ENCODE results near the gene ITFG1. TPM values are rescaled to one million over a fixed set of nuclear protein-coding genes. Genes with fewer than 3 reads are reported as not detected.

The ITFG1 gene
- total RNA-seq, 4 donors from 2014 or later: 40.7 to 54.0 (median 45.2) TPM

DNA sequence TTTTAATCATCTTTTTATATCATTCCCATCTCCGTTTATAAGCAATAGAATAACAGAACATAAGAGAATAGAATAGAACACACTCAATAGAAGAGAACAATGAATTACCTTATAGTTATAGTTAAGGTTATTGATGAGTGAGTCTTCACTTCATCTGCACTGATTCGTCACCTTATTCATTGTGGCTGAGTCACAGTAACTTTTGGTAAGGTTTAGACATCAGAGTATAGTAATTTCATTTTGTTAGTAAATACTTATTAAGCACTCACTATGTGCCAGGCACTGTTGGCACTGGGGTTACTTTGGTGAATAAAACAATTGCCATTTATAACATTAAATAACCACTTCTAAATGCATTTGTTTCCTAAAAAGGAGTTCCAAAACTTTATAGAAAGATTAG is 22.8 kb upstream of the ITFG1 start:
- H3K27me3 ChIP-seq: no peaks in the 10 kb centered on the region
- H3K27ac ChIP-seq: no peak overlapping the region
- ATAC-seq: no peak
- peaks cover 0 to 11% (median 0%) of the 10 kb centered on the region in 3 donors for H3K9me3 ChIP-seq
- H3K36me3 ChIP-seq: peaks cover 0 to 7% of the 10 kb centered on the region in 2 donors
- no peak overlapping the region for H3K4me3 ChIP-seq
- peaks cover 0 to 18% (median 4%) of the 10 kb centered on the region in 3 donors for H3K4me1 ChIP-seq
- TF ChIP-seq, protein P1, sequence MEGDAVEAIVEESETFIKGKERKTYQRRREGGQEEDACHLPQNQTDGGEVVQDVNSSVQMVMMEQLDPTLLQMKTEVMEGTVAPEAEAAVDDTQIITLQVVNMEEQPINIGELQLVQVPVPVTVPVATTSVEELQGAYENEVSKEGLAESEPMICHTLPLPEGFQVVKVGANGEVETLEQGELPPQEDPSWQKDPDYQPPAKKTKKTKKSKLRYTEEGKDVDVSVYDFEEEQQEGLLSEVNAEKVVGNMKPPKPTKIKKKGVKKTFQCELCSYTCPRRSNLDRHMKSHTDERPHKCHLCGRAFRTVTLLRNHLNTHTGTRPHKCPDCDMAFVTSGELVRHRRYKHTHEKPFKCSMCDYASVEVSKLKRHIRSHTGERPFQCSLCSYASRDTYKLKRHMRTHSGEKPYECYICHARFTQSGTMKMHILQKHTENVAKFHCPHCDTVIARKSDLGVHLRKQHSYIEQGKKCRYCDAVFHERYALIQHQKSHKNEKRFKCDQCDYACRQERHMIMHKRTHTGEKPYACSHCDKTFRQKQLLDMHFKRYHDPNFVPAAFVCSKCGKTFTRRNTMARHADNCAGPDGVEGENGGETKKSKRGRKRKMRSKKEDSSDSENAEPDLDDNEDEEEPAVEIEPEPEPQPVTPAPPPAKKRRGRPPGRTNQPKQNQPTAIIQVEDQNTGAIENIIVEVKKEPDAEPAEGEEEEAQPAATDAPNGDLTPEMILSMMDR (IDR thresholded peaks at IDR 0.05): no peak
- TF ChIP-seq EP300 (IDR thresholded peaks at IDR 0.05): no peak
- TF ChIP-seq POLR2A (IDR thresholded peaks at IDR 0.05): no peak
- no peak for TF ChIP-seq POLR2AphosphoS5 (IDR thresholded peaks at IDR 0.05)
- 85 to 91% methylated on average over 2 of the region's 2 CpGs for WGBS, 2 donors (ENCODE audit: low coverage in 1 of 2)

GRCh38 chr16:47481698-47482374 is 21.0 kb upstream of the ITFG1 start:
- no peak overlapping the region for H3K27ac ChIP-seq
- TF ChIP-seq POLR2A (IDR thresholded peaks at IDR 0.05) (no peak), EP300 (IDR thresholded peaks at IDR 0.05) (no peak), POLR2AphosphoS5 (IDR thresholded peaks at IDR 0.05) (no peak)
- TF ChIP-seq, protein P1 (IDR thresholded peaks at IDR 0.05): no peak
- ATAC-seq: no peak
- H3K4me1 ChIP-seq: peaks cover 0 to 27% (median 4%) of the 10 kb centered on the region in 3 donors
- H3K9me3 ChIP-seq: no peaks in the 10 kb centered on the region
- H3K36me3 ChIP-seq: no peaks in the 10 kb centered on the region
- 61 to 69% methylated on average over 6 of the region's 6 CpGs for WGBS, 2 donors (ENCODE audit: low coverage in 1 of 2)
- no peaks in the 10 kb centered on the region for H3K27me3 ChIP-seq
- no peak overlapping the region for H3K4me3 ChIP-seq

- no peak overlapping the region for H3K4me3 ChIP-seq
- H3K27me3 ChIP-seq: no peaks in the 10 kb centered on the region
- H3K27ac ChIP-seq: no peak overlapping the region
- TF ChIP-seq POLR2AphosphoS5 (IDR thresholded peaks at IDR 0.05) (no peak), EP300 (IDR thresholded peaks at IDR 0.05) (no peak), POLR2A (IDR thresholded peaks at IDR 0.05) (no peak)
- TF ChIP-seq, protein P1 (IDR thresholded peaks at IDR 0.05): no peak
- WGBS, 2 donors (ENCODE audit: low coverage in 1 of 2): 96% methylated on average over 3 of the region's 3 CpGs
- H3K9me3 ChIP-seq: no peaks in the 10 kb centered on the region
- peaks cover 0 to 34% (median 4%) of the 10 kb centered on the region in 3 donors for H3K4me1 ChIP-seq
- ATAC-seq: no peak
- H3K36me3 ChIP-seq: no peaks in the 10 kb centered on the region
Measured at GRCh38 chr16:47480410-47480809, 19.5 kb upstream of the ITFG1 start.

DNA sequence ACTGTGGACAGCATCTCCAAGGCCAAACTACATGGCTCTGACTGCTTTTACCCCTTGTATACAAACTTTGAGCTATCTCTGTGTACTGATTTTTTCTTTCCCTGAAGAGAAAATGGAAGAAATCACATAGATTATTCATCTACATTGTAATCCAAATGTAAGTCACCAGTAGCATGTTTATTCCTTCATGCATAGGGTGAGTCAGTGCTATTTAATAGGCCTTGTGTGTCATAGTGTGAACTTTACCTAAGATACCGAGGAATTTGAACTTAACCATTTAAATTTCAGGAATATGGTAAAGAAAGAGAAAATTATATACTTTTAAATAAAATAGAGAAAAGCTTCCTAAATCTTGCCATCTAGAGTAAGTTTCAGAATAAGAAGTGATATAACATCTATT is 16.8 kb upstream of the ITFG1 start:
- peaks cover 0 to 35% (median 0%) of the 10 kb centered on the region in 3 donors for H3K4me1 ChIP-seq
- H3K27ac ChIP-seq: no peak overlapping the region
- 60 to 75% methylated on average over 1 of the region's 1 CpG for WGBS, 2 donors (ENCODE audit: low coverage in 1 of 2)
- TF ChIP-seq, protein P1 (IDR thresholded peaks at IDR 0.05): no peak
- TF ChIP-seq EP300 (IDR thresholded peaks at IDR 0.05) (no peak), POLR2A (IDR thresholded peaks at IDR 0.05) (no peak), POLR2AphosphoS5 (IDR thresholded peaks at IDR 0.05) (no peak)
- no peak for ATAC-seq
- no peaks in the 10 kb centered on the region for H3K27me3 ChIP-seq
- no peak overlapping the region for H3K4me3 ChIP-seq
- no peaks in the 10 kb centered on the region for H3K9me3 ChIP-seq
- no peaks in the 10 kb centered on the region for H3K36me3 ChIP-seq

DNA sequence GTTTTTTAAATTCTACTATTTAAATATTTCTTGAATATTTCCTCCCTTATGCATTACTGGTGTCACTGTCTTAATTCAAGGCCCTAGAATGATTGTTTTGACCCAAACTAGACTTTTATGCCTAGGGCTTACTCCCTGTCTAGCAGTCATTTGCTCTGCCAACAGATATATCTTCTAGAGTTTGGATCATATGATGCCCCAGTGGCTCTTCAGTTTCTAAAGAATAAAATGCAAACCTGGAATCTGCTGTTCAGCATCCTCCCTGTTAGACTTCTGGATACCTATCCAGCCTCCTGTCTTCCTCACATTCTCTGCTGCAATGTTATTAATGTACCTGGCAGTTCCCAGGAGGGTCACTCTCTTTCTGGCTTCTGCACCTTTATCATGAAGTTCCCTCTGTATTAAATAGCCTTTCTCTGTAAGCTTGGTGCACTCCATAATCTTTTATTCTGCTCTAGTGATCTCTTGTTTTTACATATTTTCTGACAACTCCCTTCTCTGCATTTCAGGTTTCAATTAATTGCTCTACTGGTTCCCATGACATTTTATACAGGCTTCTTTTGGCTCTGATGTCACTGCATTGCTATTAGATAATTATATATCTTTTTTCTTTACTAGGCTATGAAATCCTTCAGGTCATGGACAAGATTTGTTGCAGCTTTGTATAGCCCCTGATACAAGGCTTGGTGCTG is 15.9 kb upstream of the ITFG1 start:
- Histone ChIP-seq H3K36me3 (no peaks in the 10 kb centered on the region), H3K4me3 (no peak overlapping the region), H3K27ac (no peak overlapping the region), H3K27me3 (no peaks in the 10 kb centered on the region), H3K4me1 (peaks cover 0 to 33% (median 0%) of the 10 kb centered on the region in 3 donors), H3K9me3 (no peaks in the 10 kb centered on the region)
- no peak for ATAC-seq
- no peak for TF ChIP-seq POLR2A (IDR thresholded peaks at IDR 0.05)
- TF ChIP-seq POLR2AphosphoS5 (IDR thresholded peaks at IDR 0.05): no peak
- TF ChIP-seq, protein P1 (IDR thresholded peaks at IDR 0.05): no peak
- TF ChIP-seq EP300 (IDR thresholded peaks at IDR 0.05): no peak

All from gastroesophageal sphincter (tissue), 4 donors.